Neural cell (in vitro differentiated cells): ENCODE results near the gene CRYGC. TPM values are rescaled to one million over a fixed set of nuclear protein-coding genes. Genes with fewer than 3 reads are reported as not detected.

Source experiments
- H2AFZ ChIP-seq: fragments of 200-600, 300-800 bp; sonication (generic), shearing (Covaris generic); 2 replicates; pipeline ENCODE4 v1.6.0; 2014; ENCODE audit warnings: low read depth, mild to moderate bottlenecking, antibody characterized with exemption, low read length, moderate library complexity
- H3F3A ChIP-seq: fragments of 200-600 bp; shearing (Covaris generic); 2 replicates; pipeline ENCODE4 v1.6.1; 2016; ENCODE audit warnings: mild to moderate bottlenecking, moderate library complexity, mixed read lengths, antibody characterized with exemption, low read length; ENCODE audit not compliant: insufficient read depth, poor library complexity, severe bottlenecking
- H3K27ac ChIP-seq: fragments of 200-600, 300-800 bp; sonication (generic), shearing (Covaris generic); 2 replicates; pipeline ENCODE4 v1.5.1; 2014; ENCODE audit warnings: mild to moderate bottlenecking, low read length, moderate library complexity
- H3K27me3 ChIP-seq: fragments of 300-800, 200-600 bp; sonication (generic), shearing (Covaris generic); 2 replicates; pipeline ENCODE4 v1.6.0; 2014; ENCODE audit warnings: mild to moderate bottlenecking, low read depth, low read length, moderate library complexity; ENCODE audit not compliant: insufficient read depth
- H3K36me3 ChIP-seq: fragments of 300-800, 200-600 bp; sonication (generic), shearing (Covaris generic); 2 replicates; pipeline ENCODE4 v1.5.1; 2014; ENCODE audit warnings: mild to moderate bottlenecking, antibody characterized with exemption, low read length, moderate library complexity; ENCODE audit not compliant: insufficient read depth
- H3K4me2 ChIP-seq: fragments of 300-800, 200-600 bp; sonication (generic), shearing (Covaris generic); 2 replicates; pipeline ENCODE4 v1.6.0; 2014; ENCODE audit warnings: mild to moderate bottlenecking, low read length
- H3K4me3 ChIP-seq: fragments of 300-800, 200-600 bp; sonication (generic), shearing (Covaris generic); 2 replicates; pipeline ENCODE4 v1.5.1; 2014; ENCODE audit warnings: mild to moderate bottlenecking, low read length, moderate library complexity
- H3K79me2 ChIP-seq: fragments of 200-600 bp; shearing (Covaris generic); replicated peaks from 2 replicates; pipeline ENCODE4 v1.6.0; 2014; ENCODE audit warnings: mild to moderate bottlenecking, low read length, moderate library complexity; ENCODE audit not compliant: insufficient read depth
- H3K9ac ChIP-seq: fragments of 300-800, 200-600 bp; sonication (generic), shearing (Covaris generic); 2 replicates; pipeline ENCODE4 v1.6.1; 2016; ENCODE audit warnings: mild to moderate bottlenecking, low read length, mixed read lengths
- H3K9me2 ChIP-seq: fragments of 200-600 bp; shearing (Covaris generic); 2 replicates; pipeline ENCODE4 v1.6.1; 2016; ENCODE audit warnings: mild to moderate bottlenecking, low read length, mixed read lengths; ENCODE audit not compliant: insufficient read depth
- H3K9me3 ChIP-seq: fragments of 200-600, 300-800 bp; sonication (generic), shearing (Covaris generic); 2 replicates; pipeline ENCODE4 v1.6.1; 2016; ENCODE audit warnings: mild to moderate bottlenecking, mixed run types, low read length, moderate library complexity, mixed read lengths
- H4K20me1 ChIP-seq: fragments of 200-600 bp; shearing (Covaris generic); 2 replicates; pipeline ENCODE4 v1.6.1; 2016; ENCODE audit warnings: mild to moderate bottlenecking, mixed run types; ENCODE audit not compliant: insufficient read depth
- EP300 ChIP-seq: fragments of 450-650 bp; conservative IDR thresholded peaks from 2 replicates; pipeline ENCODE4 v1.6.1; 2014; ENCODE audit warnings: antibody characterized with exemption, mild to moderate bottlenecking, moderate library complexity; ENCODE audit not compliant: poor library complexity, severe bottlenecking
- EZH2 ChIP-seq: fragments of 200-600, 300-800 bp; shearing (Covaris generic), sonication (generic); IDR thresholded peaks from 2 replicates; pipeline ENCODE4 v1.6.1; 2014; ENCODE audit warnings: antibody characterized with exemption, low read length, borderline replicate concordance, mild to moderate bottlenecking; ENCODE audit not compliant: insufficient read depth, poor library complexity, severe bottlenecking
- MXI1 ChIP-seq: fragments of 450-650 bp; conservative IDR thresholded peaks from 2 replicates; pipeline ENCODE4 v1.6.1; 2014; ENCODE audit warnings: antibody characterized with exemption, mild to moderate bottlenecking; ENCODE audit not compliant: poor library complexity, severe bottlenecking
- POLR2AphosphoS5 ChIP-seq: IDR thresholded peaks from 2 replicates; pipeline ENCODE4 v1.6.1; 2012
- RAD21 ChIP-seq: fragments of 450-650 bp; conservative IDR thresholded peaks from 2 replicates; pipeline ENCODE4 v1.6.1; 2014; ENCODE audit warnings: antibody characterized with exemption, mild to moderate bottlenecking, moderate library complexity
- SMC3 ChIP-seq: fragments of 450-650 bp; conservative IDR thresholded peaks from 2 replicates; pipeline ENCODE4 v1.6.1; 2014; ENCODE audit warnings: antibody characterized with exemption, mild to moderate bottlenecking, moderate library complexity; ENCODE audit not compliant: poor library complexity
- TAF1 ChIP-seq: IDR thresholded peaks from 2 replicates; pipeline ENCODE4 v1.6.1; 2012; ENCODE audit warnings: low read depth
- polyA plus RNA-seq: library from polyadenylated mRNA; depleted of rRNA; stranded (reverse); fragments of >200 nt; gene quantifications from 2 replicates; pipeline ENCODE4 v1.2.3, GENCODE V29; 2014
- TF ChIP-seq, protein P1 (sequence below): fragments of 450-650 bp; IDR thresholded peaks from 2 replicates; pipeline ENCODE4 v1.5.1; 2014; ENCODE audit warnings: antibody characterized with exemption, mild to moderate bottlenecking, moderate library complexity; ENCODE audit not compliant: poor library complexity, severe bottlenecking
- TF ChIP-seq, protein P2 (sequence below): IDR thresholded peaks from 2 replicates; pipeline ENCODE4 v1.6.1; 2012; ENCODE audit warnings: borderline replicate concordance

CRYGC gene
- polyA plus RNA-seq, 1 donor from 2014 or later = not detected

DNA sequence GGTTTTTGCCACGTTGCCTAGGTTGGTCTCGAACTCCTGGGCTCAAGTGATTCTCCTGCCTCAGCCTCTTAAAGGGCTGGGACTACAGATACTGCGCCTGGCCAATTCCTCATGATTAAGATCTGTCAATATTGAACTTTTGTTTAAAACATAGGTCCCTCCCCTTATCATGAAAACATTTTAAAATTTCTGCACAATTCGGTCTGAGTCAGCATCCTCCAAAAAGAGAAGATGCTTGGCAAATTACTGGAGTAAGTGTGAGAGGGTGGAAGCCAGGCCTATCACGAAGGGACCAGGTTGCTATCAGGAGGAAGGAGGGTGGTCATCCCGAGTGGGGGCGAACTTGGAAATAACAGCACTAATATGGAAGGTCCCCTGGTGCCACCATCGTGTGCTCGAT lies 44.5 kb upstream of the CRYGC start:
- no peak overlapping the region for H2AFZ ChIP-seq
- no peaks in the 10 kb centered on the region for H3K9me3 ChIP-seq
- no peaks in the 10 kb centered on the region for H3K36me3 ChIP-seq
- TF ChIP-seq, protein P1, sequence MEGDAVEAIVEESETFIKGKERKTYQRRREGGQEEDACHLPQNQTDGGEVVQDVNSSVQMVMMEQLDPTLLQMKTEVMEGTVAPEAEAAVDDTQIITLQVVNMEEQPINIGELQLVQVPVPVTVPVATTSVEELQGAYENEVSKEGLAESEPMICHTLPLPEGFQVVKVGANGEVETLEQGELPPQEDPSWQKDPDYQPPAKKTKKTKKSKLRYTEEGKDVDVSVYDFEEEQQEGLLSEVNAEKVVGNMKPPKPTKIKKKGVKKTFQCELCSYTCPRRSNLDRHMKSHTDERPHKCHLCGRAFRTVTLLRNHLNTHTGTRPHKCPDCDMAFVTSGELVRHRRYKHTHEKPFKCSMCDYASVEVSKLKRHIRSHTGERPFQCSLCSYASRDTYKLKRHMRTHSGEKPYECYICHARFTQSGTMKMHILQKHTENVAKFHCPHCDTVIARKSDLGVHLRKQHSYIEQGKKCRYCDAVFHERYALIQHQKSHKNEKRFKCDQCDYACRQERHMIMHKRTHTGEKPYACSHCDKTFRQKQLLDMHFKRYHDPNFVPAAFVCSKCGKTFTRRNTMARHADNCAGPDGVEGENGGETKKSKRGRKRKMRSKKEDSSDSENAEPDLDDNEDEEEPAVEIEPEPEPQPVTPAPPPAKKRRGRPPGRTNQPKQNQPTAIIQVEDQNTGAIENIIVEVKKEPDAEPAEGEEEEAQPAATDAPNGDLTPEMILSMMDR = no peak
- no peak for TF ChIP-seq TAF1
- no peak for TF ChIP-seq RAD21
- TF ChIP-seq SMC3 = no peak
- no peak for TF ChIP-seq POLR2AphosphoS5
- TF ChIP-seq EP300 = no peak
- TF ChIP-seq, protein P2, sequence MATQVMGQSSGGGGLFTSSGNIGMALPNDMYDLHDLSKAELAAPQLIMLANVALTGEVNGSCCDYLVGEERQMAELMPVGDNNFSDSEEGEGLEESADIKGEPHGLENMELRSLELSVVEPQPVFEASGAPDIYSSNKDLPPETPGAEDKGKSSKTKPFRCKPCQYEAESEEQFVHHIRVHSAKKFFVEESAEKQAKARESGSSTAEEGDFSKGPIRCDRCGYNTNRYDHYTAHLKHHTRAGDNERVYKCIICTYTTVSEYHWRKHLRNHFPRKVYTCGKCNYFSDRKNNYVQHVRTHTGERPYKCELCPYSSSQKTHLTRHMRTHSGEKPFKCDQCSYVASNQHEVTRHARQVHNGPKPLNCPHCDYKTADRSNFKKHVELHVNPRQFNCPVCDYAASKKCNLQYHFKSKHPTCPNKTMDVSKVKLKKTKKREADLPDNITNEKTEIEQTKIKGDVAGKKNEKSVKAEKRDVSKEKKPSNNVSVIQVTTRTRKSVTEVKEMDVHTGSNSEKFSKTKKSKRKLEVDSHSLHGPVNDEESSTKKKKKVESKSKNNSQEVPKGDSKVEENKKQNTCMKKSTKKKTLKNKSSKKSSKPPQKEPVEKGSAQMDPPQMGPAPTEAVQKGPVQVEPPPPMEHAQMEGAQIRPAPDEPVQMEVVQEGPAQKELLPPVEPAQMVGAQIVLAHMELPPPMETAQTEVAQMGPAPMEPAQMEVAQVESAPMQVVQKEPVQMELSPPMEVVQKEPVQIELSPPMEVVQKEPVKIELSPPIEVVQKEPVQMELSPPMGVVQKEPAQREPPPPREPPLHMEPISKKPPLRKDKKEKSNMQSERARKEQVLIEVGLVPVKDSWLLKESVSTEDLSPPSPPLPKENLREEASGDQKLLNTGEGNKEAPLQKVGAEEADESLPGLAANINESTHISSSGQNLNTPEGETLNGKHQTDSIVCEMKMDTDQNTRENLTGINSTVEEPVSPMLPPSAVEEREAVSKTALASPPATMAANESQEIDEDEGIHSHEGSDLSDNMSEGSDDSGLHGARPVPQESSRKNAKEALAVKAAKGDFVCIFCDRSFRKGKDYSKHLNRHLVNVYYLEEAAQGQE = no peak
- no peak for TF ChIP-seq MXI1
- TF ChIP-seq EZH2 = no peak
- H3K9ac ChIP-seq = no peak overlapping the region
- H3K79me2 ChIP-seq = no peaks in the 10 kb centered on the region
- no peak overlapping the region for H3K4me3 ChIP-seq
- H3F3A ChIP-seq = no peaks in the 10 kb centered on the region
- no peaks in the 10 kb centered on the region for H3K9me2 ChIP-seq
- H3K27ac ChIP-seq = no peak overlapping the region
- H3K27me3 ChIP-seq = no peaks in the 10 kb centered on the region
- H4K20me1 ChIP-seq = no peaks in the 10 kb centered on the region
- H3K4me2 ChIP-seq = no peak overlapping the region

DNA sequence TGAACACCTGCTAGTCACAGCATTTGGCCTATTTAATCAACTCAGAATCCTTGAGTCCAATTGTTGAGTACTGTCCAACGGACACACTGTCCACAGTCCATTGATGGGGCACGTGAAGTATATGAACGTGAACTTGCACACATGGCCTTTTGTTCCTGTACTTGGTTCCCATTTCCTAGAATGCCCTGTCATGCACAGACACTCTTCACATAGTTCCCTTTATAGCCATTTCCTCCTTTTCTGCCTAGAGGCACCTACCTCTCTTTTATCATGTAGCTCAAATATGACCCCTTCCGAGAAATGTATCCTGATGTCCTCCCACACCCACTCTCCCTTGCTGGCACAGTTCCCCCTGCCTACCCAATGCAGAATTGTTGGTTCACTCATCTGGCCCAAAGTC lies 42.5 kb upstream of the CRYGC start:
- no peak overlapping the region for H2AFZ ChIP-seq
- H3K79me2 ChIP-seq = no peaks in the 10 kb centered on the region
- no peak overlapping the region for H3K9ac ChIP-seq
- no peak overlapping the region for H3K27ac ChIP-seq
- no peak overlapping the region for H3K4me3 ChIP-seq
- no peaks in the 10 kb centered on the region for H4K20me1 ChIP-seq
- no peaks in the 10 kb centered on the region for H3K9me2 ChIP-seq
- no peaks in the 10 kb centered on the region for H3F3A ChIP-seq
- no peak overlapping the region for H3K4me2 ChIP-seq
- H3K27me3 ChIP-seq = no peaks in the 10 kb centered on the region
- H3K9me3 ChIP-seq = no peaks in the 10 kb centered on the region
- no peaks in the 10 kb centered on the region for H3K36me3 ChIP-seq
- TF ChIP-seq, protein P2 = no peak
- TF ChIP-seq, protein P1 = no peak
- TF ChIP-seq EP300 = no peak
- TF ChIP-seq SMC3 = no peak
- no peak for TF ChIP-seq TAF1
- no peak for TF ChIP-seq EZH2
- TF ChIP-seq RAD21 = no peak
- TF ChIP-seq POLR2AphosphoS5 = no peak
- TF ChIP-seq MXI1 = no peak
